Type B pancreatic cell (in vitro differentiated cells): ENCODE measurements around the gene APOC1. TPM values are rescaled to one million over a fixed set of nuclear protein-coding genes. Genes with fewer than 3 reads are reported as not detected.

Experiments used
- DNase-seq: peaks from one replicate; pipeline ENCODE4 v3.0.0; 2021; ENCODE audit warnings: mixed read lengths; ENCODE audit not compliant: unreplicated experiment; ENCODE audit errors: extremely low spot score
- H3K27ac Mint-ChIP-seq: 2 replicates; pipeline ENCODE4 v1.8.0; 2021; ENCODE audit warnings: mild to moderate bottlenecking, mixed read lengths
- H3K27me3 Mint-ChIP-seq: 2 replicates; pipeline ENCODE4 v1.8.0; 2021; ENCODE audit warnings: mixed read lengths
- H3K36me3 Mint-ChIP-seq: 2 replicates; pipeline ENCODE4 v1.8.0; 2021; ENCODE audit warnings: mixed read lengths
- H3K4me1 Mint-ChIP-seq: one replicate; pipeline ENCODE4 v1.8.0; 2021; ENCODE audit warnings: mixed read lengths; ENCODE audit not compliant: unreplicated experiment
- H3K4me3 Mint-ChIP-seq: 2 replicates; pipeline ENCODE4 v1.8.0; 2021; ENCODE audit warnings: mild to moderate bottlenecking, mixed read lengths
- H3K9me3 Mint-ChIP-seq: 2 replicates; pipeline ENCODE4 v1.8.0; 2021; ENCODE audit warnings: mixed read lengths
- total RNA-seq: library from RNA; stranded (reverse); gene quantifications from 2 replicates; pipeline ENCODE4 v1.2.1, GENCODE V29; 2021; ENCODE audit warnings: low replicate concordance
- TF ChIP-seq, protein P1 (sequence below): fragments of 200-600 bp; sonication (generic); conservative IDR thresholded peaks from 2 replicates; pipeline ENCODE4 v1.5.0; 2021; ENCODE audit warnings: antibody characterized with exemption, mild to moderate bottlenecking

The APOC1 gene
- total RNA-seq, 1 donor from 2014 or later = 76.3 TPM

DNA sequence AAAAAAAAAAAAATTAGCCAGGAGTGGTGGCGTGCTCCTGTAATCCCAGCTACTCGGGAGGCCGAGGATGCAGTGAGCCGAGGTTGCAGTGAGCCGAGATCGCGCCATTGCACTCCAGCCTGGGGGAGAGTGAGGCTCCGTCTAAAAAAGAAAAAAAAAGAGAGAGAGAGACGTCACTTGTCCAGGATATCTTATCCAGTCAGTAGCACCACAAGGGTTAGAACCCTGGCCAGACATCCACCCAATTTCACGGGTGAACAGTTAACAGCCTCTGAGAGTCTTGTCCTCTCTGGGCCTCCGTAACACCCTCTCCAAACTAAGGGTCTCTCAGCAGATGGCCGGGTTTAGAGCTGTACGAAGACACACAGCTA, 39.9 kb downstream of the APOC1 start:
- H3K4me3 Mint-ChIP-seq = peak overlapping the region; percentile 96
- no peaks in the 10 kb centered on the region for H3K36me3 Mint-ChIP-seq
- H3K9me3 Mint-ChIP-seq = no peaks in the 10 kb centered on the region
- TF ChIP-seq, protein P1, sequence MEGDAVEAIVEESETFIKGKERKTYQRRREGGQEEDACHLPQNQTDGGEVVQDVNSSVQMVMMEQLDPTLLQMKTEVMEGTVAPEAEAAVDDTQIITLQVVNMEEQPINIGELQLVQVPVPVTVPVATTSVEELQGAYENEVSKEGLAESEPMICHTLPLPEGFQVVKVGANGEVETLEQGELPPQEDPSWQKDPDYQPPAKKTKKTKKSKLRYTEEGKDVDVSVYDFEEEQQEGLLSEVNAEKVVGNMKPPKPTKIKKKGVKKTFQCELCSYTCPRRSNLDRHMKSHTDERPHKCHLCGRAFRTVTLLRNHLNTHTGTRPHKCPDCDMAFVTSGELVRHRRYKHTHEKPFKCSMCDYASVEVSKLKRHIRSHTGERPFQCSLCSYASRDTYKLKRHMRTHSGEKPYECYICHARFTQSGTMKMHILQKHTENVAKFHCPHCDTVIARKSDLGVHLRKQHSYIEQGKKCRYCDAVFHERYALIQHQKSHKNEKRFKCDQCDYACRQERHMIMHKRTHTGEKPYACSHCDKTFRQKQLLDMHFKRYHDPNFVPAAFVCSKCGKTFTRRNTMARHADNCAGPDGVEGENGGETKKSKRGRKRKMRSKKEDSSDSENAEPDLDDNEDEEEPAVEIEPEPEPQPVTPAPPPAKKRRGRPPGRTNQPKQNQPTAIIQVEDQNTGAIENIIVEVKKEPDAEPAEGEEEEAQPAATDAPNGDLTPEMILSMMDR = no peak
- DNase-seq = no peak
- no peaks in the 10 kb centered on the region for H3K27me3 Mint-ChIP-seq
- peak overlapping the region; percentile 97 for H3K27ac Mint-ChIP-seq
- peaks cover 26% of the 10 kb centered on the region for H3K4me1 Mint-ChIP-seq

DNA sequence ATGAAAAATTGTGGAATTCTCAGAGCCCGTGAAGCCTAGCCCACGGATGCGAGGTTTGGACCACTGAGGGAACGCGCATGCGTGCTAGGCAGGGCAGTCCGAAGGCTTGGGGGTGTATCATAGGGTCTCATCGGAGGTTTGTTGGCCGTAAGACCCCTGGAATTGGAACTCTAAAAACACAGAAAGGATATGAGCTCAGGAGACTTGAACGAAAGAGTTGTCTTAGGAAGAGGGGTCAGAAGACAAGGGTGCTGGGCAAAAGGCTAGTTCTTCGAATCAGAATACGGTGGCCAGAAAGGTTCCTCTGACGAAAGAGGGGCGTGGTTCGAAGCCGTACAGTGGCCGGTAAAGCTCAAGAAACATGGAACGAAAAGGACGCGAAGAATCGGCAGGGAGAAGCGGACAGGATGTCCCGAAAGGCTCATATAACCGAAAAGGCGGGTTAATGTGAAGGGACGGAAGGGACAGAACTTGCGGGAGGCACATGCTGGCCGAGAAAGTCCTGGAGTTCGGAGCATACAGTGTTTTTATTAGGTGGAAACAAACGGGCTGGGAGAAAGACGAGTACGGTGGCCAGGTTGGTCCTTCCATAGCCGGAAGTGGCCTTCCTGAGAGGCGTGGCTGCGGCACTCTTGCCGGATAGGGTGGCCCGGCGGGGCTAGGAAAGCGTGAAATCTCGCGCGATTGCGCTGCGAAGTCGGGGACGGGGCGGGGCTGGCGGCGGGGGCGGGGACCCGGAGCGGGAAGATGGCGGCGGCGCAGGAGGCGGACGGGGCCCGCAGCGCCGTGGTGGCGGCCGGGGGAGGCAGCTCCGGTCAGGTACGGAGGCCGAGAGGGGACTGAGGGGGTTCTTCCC, 40.5 kb downstream of the APOC1 start, which contains the start of gene CLPTM1:
Gene CLPTM1 (plus strand): TSS at position 732 of the 856 bp plus-strand sequence. CDS start 16 bp downstream, at position 748.
- TF ChIP-seq, protein P1 = no peak
- Mint-ChIP-seq H3K36me3 (no peaks in the 10 kb centered on the region), H3K27me3 (no peaks in the 10 kb centered on the region), H3K27ac (peak within 1 kb of the TSS; percentile 97), H3K4me3 (peak within 1 kb of the TSS; percentile 97), H3K4me1 (peaks cover 26% of the 10 kb centered on the region), H3K9me3 (no peaks in the 10 kb centered on the region)
- DNase-seq = peak; percentile 97

DNA sequence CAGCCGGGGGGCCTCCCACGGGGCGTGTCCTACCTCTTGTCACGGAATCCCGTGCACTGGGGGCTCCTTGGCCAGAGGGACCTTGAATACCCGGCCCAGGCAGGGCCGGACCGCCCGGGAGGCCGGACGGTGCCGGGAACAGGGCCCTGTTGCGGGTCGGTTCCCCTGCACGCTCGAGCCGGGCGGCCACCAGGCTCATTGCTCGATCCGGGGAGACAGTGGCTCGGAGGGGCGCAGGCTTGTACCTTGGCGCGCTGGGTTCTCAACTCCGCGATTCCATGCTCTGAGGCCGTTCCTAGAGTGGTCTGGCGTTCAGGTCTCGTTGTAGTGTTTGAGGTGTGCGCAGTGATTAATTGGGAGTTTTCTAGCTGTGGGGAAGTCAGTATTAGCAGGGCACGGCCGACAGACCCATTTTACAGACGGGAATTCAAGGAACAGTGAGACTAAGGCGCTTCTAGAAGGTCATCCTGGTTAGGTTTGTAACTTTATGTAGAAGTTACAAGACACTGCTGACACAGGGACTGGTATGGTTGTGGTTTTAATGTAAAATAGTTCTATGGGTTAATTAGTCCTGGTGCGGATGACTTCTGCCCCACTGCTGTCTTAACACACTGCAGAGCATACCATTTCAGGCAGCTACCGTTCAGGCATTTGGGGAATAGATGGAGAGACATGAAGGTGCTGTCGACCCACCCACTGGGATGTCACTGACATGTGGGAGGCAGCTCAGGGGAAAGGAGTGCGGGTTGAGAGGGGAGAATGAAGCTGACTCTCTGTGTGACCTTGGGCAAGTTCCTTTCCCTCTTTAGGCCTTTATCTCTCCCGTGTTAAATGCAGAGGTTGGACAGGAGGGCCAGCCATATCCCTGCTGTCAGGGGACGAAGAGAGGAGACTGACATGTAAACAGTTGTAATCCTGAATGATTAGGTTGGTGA, 41.4 kb downstream of the APOC1 start:
- TF ChIP-seq, protein P1 = no peak
- H3K27ac Mint-ChIP-seq = peak overlapping the region; percentile 90
- no peaks in the 10 kb centered on the region for H3K9me3 Mint-ChIP-seq
- peak overlapping the region; percentile 97 for H3K4me3 Mint-ChIP-seq
- no peak for DNase-seq
- no peaks in the 10 kb centered on the region for H3K27me3 Mint-ChIP-seq
- H3K36me3 Mint-ChIP-seq = peaks cover 3% of the 10 kb centered on the region
- H3K4me1 Mint-ChIP-seq = peaks cover 26% of the 10 kb centered on the region

DNA sequence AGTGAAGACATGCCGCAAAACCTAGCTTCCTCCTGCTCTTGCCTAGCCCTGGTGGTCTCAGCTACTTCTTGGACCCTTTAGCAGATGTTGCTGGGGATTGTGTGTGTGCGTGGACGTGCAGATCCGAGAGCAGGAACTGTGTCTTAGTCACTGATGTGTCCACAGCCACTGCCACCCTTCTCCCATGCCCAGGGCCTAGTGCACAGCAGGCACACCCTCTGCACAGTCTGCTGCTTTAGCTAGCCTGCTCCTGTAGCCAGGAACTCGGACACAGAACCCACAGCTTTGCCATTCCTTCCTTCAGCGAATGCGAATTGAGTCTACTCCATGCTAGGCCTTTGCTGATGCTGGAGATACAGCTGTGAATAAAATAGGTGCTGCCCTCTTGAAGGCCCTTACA, 43.1 kb downstream of the APOC1 start:
- Mint-ChIP-seq H3K27me3 (no peaks in the 10 kb centered on the region), H3K36me3 (peaks cover 3% of the 10 kb centered on the region), H3K27ac (peak overlapping the region; percentile 3), H3K4me3 (peak overlapping the region; percentile 97), H3K4me1 (peaks cover 22% of the 10 kb centered on the region), H3K9me3 (no peaks in the 10 kb centered on the region)
- DNase-seq = no peak
- TF ChIP-seq, protein P1 = no peak

DNA sequence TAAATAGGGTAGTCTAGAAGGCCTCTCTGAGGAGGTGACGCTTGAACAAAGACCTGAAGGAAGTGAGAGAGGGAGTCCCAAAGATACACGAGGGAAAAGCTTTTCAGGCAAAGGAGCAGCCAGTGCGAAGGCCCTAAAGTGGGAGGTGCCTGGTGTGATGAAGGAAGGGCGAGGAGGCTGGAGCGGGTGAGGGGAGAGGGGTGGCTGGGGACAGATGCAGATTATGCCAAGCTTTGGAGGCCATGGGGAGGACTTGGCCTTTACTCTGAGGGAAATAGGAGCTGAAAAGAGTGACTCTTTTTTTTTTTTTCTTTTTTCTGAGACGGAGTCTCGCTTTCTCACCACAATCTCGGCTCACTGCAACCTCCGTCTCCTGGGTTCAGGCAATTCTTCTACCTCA, 43.7 kb downstream of the APOC1 start:
- DNase-seq = no peak
- TF ChIP-seq, protein P1 = no peak
- peaks cover 3% of the 10 kb centered on the region for H3K36me3 Mint-ChIP-seq
- no peaks in the 10 kb centered on the region for H3K27me3 Mint-ChIP-seq
- no peaks in the 10 kb centered on the region for H3K9me3 Mint-ChIP-seq
- H3K4me1 Mint-ChIP-seq = peaks cover 22% of the 10 kb centered on the region
- peak overlapping the region; percentile 3 for H3K27ac Mint-ChIP-seq
- H3K4me3 Mint-ChIP-seq = peak overlapping the region; percentile 97
